ENCODE results near the gene ITPRIPL2.

Gene ITPRIPL2

DNA sequence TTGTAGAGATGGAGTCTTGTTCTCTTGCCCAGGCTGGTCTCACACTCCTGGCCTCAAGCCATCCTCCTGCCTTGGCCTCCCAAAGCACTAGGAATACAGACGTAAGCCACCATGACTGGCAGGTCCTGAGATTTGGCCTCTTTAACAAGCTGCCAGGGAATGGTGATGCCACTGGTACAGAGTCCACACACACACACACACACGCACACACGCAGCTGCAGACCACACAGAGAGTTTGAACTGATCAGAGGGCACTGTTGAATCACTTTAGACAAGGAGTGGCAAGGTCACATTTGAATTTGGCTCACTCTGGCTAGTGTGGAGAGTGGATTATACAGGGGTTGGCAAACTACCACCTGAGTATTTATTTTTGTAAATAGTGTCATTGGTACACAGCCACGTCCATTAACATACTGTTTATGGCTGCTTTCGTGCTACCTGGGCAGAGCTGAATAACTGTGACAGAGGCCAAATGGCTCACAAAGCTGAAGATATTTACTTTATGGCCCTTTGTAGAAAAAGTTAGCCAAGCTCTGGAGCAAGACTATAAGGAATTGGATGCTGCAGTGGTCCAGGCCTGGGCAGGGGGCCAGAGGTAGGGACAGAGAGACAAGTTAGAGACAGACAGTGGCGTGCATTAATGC, 9.9 kb downstream of the ITPRIPL2 start:
- no peak for DNase-seq

DNA sequence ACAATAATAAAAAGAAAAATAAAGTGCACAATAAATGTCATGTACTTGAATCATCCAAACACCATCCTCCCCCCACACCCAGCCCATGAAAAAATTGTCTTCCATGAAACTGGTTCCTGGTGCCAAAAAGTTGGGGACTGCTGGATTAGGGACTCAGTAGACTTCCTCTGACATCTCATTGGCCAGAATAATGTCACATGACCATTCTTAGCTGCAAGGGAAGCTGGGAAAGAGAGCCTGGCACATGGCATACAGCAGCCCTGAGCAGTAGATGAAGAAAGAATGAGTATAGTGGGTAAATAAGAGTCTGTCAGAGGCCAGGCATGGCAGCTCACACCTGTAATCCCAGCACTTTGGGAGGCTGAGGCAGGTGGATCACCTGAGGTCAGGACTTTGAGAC, 12.5 kb downstream of the ITPRIPL2 start:
- no peak for DNase-seq

DNA sequence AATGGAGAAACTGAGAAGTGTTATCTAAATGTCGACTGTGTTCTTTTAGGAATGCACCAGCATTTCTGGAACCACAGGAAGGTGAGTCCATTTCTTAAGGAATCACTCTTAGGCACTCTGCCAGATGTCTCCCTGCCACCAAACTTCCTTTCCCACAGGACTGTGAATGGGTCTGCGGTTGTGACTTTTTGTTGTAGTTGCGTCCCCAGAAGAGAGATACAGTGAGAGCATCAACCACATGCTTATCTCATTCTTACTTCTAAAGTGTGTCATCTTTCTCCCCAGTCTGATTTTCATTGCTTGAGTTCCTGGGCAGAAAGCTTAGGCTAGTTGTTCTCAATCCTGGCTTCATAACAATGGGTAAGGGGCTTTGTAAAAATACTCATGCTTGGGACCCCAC, 13.4 kb downstream of the ITPRIPL2 start:
- peak in 1 of 2 experiments; percentile 34 for DNase-seq

DNA sequence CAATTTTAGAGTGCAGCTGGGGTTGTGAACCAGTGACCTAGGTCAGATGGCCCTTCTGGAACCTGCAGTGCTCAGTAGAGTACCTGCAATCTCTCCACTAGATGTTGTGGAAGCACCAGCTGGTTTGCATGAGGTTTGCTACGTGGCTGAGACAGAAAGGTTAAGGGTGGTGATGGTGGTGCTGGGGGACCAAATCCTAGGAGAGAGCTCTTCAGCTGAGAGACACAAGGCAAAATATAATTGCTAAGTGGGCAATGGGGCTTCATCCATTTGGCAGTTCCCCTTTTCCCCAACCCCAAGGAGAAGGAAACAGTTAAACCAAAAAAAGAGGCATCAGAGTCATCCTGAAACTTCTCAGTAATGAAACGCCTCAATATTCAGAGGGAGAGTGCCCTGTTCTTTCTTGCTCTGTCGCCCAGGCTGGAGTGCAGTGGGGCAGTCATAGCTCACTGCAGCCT, 13.9 kb downstream of the ITPRIPL2 start:
- peak in 1 of 2 experiments; percentile 36 for DNase-seq

DNA sequence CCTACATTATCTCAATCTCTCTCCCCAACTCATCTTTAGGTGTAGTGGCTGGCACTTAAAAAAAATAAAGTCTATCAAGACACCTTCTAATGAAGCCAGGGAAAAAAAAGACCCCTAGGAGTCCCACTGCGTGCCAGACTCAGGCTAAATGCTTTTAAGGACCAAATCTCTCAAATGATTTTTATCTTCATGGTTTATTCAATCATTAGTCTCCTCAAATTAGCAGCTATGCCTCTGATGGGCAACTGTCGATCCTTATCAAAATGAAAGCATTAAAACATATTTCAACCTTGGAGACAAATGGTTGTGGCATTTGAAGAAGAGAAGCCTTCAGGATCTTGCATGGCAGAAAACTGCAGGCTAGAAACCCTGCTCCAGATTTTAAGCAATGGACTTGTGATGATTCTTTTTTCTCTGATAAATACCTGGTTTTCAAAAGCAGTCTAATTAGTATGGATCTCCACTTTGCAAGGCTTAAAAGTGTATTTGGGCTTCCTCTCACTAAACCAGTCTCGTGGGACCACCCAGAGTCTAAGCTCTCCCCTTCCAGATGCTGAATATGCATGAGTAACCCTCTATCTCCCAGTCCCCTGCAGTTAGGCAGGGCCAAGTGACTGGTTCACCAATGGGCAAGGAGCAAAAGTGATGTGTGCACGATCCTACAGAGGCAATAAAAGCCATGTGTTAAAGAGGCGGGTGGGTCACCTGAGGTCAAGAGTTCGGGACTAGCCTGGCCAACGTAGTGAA, 14.9 kb downstream of the ITPRIPL2 start:
- DNase-seq = no peak

DNA sequence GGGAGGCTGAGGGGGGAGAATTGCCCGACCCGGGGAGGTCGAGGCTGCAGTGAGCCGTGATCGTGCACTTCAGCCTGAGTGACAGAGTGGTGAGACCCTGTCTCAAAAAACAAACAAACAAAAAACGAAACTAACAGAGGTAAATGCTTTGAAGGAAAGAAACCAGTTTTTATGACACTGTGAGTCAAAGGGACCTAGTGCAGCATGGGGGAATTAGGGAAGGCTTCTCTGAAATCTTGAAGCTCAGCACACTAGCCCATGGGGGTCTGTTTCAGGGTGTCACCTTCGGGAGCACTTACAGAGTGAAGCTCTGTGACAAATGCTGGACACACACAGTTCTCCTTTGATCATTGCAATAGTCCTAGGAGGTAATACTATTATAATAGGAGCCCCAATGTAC, 16.6 kb downstream of the ITPRIPL2 start:
- no peak for DNase-seq

DNA sequence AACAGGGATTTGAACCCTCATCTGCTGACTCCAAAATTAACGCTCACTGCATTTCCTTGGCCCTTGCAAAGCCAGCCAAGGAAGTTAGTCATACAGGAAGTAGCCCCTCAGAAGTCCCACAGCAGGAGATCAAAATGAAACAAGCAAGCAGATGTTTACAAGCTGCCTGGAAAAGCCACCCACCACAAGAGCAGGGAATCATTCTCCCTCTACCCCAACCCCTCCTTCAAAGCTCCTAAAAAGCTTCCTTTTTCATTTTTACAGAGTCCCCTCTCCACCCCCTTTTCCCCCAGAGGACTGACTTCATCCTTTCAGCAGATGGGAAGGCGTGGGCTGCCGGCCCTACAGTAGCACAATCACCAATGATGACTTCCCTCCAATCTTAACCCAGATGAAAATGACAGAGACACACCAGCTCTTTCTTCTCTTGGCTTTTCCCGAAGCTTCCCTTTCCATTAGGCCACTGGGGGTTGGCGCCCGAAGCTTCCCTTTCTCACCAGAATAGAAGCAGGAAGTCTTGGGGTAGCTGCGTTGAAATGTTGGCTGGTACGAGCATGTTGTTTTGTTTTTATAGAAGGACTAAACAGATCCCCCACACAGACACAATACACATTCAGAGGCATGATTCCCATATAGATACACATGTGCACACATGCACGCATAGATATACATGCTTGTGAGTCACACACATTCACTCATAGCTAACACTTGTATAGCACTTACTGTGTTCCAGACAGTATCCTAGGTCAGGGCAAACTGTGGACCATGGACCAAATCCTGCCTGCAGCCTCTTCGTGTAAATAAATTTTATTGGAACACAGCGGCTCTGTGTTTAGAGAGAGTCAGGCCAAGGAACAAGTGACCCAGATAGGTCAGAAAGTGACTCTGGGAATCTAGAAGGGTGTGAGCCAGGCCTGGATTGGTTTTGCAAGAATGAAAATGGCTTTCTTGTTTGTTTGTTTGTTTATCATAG, 17.4 kb downstream of the ITPRIPL2 start:
- peak in 1 of 2 experiments; percentile 19 for DNase-seq

DNA sequence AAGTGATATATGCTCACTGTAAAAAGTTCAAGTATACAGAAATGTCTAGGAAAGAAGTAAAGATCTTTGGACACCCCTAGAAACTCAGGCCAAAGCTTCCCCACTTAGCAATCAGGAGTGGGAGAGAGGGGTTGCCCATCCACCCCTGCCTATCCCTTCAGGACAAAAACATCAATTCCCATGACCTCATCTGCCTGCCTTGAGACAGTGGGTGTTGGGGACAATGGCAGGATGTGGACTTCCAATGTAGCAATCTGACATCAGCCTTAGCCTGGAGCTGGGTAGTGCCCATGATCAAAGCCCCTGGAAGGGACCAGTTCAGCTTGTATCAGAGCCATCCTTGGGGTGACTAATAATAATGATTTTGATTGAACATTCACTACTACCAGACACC, 18.1 kb downstream of the ITPRIPL2 start:
- no peak for DNase-seq

DNA sequence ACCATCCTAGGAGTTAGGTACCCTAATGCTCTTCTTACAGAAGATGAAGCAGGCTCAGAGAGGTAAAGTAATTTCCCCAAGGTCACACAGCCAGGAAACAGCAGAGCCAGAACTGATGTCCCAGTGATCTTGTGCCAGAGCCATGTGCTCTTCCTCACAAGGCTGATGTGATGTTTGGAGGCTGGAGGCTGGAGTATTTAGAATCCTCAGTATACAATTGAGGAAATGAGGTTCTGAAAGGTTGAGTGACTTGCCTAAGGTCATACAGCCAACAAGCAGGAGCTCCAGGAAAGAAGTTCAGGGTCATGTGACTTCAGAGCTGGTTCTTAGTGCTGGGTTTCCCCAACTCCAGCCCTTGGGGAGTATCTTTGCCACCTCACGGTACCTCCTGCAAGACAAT, 18.5 kb downstream of the ITPRIPL2 start:
- no peak for DNase-seq

DNA sequence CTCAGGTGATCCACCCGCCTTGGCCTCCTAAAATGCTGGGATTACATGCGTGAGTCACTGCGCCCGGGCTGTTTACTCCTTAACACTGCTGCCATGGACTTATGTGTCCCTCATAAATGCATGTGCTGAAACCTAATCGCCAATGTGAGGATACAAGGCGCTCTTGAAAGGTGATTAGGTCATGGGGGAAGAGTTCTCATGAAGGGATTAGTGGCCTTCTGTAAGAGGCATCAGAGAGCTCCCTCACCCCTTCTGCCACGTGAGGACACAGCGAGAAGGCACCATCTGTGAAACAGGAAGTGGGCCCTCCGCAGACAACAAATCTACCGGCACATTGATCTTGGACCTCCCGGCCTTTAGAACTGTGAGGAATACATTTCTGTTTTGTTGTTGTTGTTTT, 19.1 kb downstream of the ITPRIPL2 start:
- DNase-seq = no peak

DNA sequence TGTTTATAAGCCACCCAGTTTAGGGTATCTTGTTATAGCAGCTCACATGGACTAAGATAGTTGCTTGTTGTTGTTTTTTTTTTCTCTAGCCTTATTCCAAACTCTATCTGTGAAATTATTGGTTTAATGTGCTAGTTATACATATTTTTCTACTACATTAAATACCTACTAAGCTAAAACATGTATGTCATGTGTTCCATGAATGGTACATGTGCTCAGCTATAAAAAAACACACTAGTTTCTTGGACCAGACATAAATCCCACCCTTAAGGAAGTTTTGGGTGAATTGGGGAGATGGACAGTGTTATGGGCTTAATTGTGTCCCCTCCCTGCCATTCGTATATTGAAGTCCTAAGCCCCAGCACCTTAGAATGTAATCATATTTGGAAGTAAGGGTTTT, 19.8 kb downstream of the ITPRIPL2 start:
- no peak for DNase-seq

DNA sequence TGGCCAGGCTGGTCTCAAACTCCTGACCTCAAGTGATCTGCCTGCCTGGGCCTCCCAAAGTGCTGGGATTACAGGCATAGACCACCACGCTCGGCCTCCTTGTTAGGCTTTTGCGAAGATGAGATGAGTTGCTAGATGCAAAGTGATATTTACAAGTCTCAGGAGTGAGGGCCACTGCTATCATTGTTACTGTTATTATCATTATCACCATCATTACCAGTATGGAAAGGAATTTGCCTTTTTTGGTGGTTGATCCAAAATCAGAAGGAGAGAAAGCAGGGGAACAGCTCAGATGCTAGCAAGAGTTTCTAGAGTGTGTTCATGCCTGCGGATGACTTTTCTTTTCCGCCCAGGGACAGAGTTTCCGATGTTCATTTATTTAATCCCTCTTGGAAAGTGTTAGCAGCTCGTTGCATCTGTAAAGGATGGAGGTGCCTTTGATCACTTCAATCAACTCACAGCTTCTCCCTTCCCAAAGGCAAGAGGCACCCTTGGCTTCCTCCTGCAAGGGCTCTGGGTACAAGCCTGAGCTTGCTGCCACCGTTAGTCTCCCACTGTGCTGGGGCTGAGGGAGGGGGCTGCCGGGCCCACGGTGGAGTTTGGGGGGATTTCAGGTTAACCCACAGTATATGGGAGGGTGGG, 21.6 kb downstream of the ITPRIPL2 start:
- no peak for DNase-seq

DNA sequence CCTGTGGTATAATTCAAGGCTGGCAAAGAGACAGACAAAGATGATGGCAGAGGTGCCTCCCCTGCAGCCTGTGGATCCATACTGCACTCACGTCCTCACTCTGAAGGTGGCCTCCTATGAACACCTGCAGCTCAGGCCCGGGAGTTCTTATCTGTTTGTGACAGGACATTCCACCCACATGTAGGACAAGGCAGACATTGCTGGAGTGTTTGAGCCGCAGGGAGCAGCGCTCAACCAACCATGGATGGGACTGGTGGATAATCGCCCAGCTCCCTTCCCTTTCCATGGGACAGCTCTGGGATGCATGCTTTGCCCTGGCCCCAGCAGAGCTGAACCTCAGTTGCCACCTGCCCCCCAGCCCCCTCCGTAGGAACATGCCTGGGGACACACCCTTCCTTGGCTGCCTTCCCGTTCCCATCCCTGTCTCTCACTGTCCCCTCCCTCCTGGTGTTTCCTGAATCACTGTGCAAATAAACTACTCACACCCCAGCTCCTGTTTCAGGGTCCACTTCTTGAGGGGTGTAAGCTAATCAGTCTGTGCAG, 22.2 kb downstream of the ITPRIPL2 start:
- no peak for DNase-seq

DNA sequence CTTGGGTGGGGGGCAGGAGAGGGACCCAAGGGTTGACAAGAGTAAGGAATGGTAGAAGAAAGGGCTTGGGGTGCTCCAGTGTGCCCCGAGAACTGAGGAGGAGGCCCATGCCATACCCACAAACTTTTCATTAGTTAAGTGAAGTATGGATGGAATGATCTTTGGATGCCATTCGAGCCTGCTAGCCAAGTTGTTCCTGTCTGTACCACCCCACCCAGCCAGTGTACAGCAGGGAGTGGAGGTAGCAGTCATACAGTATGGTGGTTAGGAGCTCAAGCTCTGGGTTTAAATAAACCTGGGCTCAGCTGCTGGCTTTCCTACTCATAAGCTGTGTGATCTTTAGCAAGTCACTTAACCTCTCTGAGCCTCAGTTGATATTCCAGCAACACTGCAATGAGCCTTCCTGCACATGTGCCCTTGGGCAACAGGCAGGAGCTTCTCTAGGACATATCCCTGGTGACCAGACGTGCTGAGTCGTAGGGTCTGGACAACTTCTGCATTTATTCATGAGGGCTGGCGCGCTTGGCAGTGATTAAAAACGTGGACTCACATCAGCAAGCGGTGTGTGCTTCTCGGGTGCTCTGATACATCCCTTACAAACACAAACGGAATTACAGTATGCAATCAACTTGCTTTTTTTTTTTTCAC, 22.9 kb downstream of the ITPRIPL2 start:
- no peak for DNase-seq

DNA sequence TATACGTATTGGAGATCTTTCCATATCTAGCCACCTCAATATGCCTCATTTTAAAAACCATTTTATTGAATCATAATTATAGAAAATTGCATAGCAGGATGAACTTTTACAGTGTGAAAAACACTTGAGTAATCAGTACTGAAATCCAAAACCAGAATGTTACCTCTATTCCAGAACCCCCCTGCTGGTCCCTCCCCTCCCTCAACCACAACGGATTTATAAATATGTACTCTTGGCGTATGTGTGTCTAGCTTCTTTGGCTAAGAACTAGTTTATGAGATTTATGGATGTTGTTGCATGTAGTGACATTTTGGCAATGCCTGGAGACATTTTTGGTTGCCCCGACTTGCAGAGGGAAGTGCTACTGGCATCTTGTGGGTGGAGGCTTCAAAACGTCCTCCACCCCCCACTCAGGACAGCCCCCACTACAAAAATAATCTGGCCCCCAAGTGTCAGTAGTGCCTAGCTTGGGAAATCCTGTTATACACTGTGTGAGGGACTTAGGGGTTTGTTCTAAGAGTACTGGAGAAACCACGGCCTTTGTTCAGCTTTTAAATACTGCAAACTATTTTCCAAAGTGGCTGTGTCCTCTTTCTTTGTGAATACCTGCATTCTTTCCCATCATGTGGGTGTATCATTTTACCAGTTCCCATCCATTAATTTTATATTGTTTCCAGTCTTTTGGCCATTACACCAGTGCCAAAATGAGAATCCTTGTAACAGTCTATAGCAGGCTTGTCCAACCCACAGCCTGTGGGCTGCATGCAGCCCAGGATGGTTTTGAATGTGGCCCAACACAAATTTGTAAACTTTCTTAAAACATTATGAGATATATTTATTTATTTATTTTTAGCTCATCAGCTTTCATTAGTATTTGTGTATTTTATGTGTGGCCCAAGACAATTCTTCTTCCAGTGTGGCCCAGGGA, 23.7 kb downstream of the ITPRIPL2 start:
- no peak for DNase-seq

DNA sequence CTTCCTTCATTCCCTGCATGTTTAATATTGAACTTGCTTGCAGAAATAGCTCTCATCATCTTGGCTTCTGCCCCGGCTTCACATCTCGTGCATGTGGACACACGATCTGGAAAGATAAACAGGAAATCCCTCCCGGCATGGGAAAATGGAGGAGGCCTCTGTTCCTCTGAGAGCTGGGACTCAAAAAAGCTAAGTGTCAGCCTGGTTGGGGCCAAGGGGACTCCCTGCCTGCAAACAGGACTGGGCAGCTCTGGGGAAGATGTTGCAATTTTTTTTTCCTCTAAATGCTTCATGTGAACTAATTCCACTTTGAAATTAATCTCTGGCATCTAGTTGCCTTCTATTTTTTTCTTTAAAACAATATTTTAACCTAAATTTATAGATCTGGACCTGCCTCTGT, 24.8 kb downstream of the ITPRIPL2 start:
- DNase-seq = no peak

DNA sequence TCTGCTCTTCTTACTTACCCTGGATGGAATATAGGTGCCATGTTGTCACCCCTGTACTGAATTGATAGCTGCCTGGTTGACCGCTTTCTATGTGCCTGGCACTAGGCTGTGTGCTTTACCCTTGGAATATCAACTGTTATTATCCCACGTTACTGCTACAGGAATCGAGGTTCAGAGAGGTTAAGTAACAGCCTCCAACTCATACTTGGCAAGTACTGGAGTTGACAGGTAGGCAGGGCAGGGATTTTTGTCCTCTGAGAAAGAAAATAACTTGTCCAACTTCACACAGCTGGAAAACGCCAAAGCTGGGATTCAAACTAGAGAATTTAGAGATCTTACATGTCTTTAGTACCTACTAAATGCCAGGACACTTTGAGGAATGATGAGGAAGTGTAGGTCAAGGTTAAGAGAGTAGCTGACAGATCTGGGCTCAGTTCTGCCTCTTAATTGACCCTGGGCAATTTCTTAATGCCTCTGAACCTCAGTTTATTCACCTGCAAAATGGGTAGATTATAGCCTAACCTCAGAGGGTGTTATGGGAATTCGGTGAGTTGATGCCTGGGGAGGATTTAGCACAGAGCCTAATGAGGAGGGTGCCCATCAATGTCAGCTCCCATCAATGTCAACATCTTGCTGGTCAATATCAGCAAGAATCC, 25.8 kb downstream of the ITPRIPL2 start:
- DNase-seq = no peak

DNA sequence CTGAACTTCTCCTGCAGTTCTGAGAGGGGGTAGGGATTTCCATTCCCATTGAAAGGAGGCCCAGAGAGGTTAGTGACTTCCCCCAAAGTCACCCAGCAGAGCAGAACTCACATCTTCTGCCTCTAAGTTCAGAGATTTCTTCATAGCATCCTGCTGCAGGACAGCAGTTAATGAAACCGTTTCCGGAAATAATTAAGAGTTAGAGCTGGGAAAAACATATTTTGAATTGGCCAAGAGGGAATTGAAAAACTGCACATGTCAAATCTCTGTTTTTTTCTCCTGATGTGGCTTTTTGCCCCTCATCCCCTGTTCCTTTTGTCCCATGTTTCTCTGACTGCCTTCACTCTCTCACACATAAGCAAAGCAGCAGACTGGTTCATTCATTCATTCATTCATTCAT, 26.6 kb downstream of the ITPRIPL2 start:
- DNase-seq = no peak

DNA sequence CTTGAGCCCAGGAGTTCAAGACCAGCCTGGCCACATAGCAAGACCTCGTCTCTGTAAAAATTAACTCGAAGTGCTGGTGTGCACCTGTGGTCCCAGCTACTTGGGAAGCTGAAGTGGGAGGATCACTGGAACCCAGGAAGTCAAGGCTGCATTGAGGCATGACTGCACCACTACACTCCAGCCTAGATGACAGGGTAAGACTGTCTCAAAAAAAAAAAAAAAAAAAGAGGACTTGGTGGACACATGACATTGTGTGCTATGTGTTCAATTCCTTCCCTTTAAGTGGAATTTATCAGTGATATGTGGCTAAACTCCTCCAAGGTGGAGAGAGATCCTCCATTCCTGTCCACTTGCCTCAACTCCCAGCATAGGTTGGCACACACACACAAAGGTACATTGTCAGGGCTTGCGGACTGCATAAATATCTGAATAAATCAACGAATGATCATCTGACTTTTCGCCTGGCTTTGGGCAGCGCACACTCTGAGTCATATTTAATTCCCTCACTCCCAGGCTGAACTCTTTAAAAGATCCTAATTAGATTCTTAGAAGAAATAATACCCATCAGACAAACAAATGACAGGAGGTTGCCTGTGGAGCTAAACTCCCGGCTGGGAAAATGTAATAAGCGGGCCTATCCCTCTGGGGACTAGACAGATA, 29.3 kb downstream of the ITPRIPL2 start:
- no peak for DNase-seq

DNA sequence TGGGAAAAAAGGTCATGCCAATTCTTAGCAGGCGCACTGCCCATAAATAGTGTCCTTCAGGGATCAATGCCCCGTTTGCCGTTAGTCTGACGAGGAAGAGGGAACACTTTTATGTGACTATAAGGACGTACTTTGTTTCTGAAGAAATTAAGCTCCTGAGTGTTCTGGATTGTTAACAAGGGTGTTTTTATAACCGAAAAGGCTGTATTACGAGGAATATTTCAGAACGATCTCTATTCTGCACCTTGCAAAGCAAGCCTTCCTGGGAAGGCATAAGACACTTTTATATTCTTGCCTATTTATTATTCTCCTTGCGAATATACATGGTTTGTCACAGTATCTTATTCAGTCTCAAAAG, 29.8 kb downstream of the ITPRIPL2 start:
- no peak for DNase-seq
